GM12892 (cell line): Measurements from ENCODE around the gene ACADS.

ENCODE experiments used
- POLR2A ChIP-seq: IDR thresholded peaks from 2 replicates; pipeline ENCODE4 v1.6.1; 2011; ENCODE audit warnings: low read depth, low read length, control low read depth
- POLR2AphosphoS5 ChIP-seq: IDR thresholded peaks from 2 replicates; pipeline ENCODE4 v1.6.1; 2011; ENCODE audit warnings: low read depth, low read length, control low read depth
- TAF1 ChIP-seq: IDR thresholded peaks from 2 replicates; pipeline ENCODE4 v1.6.1; 2011; ENCODE audit warnings: low read depth, mild to moderate bottlenecking, control low read depth, low read length, borderline replicate concordance

DNA sequence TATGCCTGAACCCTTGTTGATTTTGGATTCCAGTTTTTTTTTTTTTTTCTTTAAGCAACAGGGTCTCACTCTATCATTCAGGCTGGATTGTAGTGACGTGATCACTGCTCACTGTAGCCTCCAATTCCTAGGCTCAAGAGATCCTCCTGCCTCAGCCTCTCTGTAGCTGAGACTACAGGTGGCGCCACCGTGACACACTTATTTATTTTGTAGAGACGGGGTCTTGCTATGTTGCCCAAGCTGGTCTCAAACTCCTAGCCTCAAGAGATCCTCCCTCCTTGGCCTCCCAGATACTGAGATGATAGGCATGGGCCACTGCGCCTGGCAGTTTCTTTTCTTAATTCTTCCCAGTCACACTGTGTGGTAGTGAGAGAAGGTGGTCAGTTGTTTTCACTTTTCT lies 25.2 kb downstream of the ACADS start:
- TF ChIP-seq POLR2AphosphoS5: no peak
- no peak for TF ChIP-seq POLR2A
- no peak for TF ChIP-seq TAF1
